Measurements from ENCODE around the gene FANCD2OS.
A peak's percentile ranks its signal among the peaks of the same experiment; 100 is the strongest.

Gene FANCD2OS, protein sequence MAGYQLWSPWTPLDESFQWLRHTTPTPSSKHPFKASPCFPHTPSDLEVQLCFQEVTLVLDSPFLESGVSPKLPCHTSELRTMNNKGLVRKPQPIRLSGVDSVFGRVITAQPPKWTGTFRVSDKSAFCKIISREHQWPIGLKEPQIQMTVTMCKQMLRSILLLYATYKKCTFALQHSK

DNA sequence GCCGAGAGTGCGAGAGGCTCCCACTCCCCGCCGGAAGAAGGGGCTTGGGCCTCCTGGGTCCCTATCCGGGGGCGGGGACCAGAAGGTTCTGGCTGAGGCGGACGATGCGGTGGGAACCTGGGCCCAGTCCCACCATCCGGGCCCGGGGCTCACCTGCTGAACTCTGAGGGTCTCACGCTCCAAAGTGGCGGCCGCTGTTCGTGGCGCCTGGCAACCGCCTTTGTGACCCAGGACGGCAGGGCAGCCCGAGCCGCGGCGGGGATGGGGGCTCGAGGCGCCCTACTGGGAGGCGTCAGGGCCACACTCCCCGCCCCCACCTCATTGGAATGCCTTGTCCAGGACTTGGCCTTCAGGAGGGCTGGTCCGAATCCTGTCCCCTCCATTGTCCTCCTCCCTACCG is at the start of gene FANCD2OS:
TSS of gene FANCD2OS (minus strand) at position 165 of the 400 bp plus-strand sequence. CDS start 3,481 bp downstream, outside the sequence.
- Histone ChIP-seq H3K9me3 (ENCODE audit: insufficient read depth, low read depth, low read length) (no peaks in the 10 kb centered on the region), H3K9ac (ENCODE audit: low read depth, low read length) (no peak within 1 kb of the TSS), H3K4me1 (ENCODE audit: insufficient read depth, low read length) (no peaks in the 10 kb centered on the region), H3K4me3 (ENCODE audit: low read length) (no peak within 1 kb of the TSS), H3K27me3 (ENCODE audit: insufficient read depth, low read length) (no peaks in the 10 kb centered on the region), H3K36me3 (ENCODE audit: insufficient read depth, low read depth, low read length) (no peaks in the 10 kb centered on the region), H3K27ac (ENCODE audit: low read length) (no peak within 1 kb of the TSS)

DNA sequence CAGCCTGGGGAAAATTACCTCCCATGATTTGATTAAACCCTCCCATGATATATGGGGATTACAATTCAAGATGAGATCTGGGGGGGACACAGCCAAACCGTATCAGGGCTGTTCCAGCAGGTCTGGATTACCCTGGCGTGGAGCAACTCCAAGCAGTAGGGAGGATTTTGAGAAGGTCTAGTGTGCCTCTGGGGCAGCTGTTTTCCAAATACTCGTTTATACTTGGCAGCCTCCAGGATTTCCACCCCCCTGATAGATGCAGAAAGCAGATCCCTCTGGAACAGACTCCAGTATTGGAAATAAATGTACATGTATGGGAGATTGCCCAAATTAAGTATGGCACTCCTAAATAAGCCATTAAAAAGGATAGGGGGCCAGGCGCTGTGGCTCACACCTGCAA is 49.0 kb upstream of the FANCD2OS start:
- no peak overlapping the region for H3K9ac ChIP-seq (ENCODE audit: low read depth, low read length)
- H3K4me3 ChIP-seq (ENCODE audit: low read length) = no peak overlapping the region
- H3K36me3 ChIP-seq (ENCODE audit: insufficient read depth, low read depth, low read length) = peaks cover 12% of the 10 kb centered on the region; the same call in 1 of the 2 replicates
- no peaks in the 10 kb centered on the region for H3K4me1 ChIP-seq (ENCODE audit: insufficient read depth, low read length)
- no peaks in the 10 kb centered on the region for H3K27me3 ChIP-seq (ENCODE audit: insufficient read depth, low read length)
- no peaks in the 10 kb centered on the region for H3K9me3 ChIP-seq (ENCODE audit: insufficient read depth, low read depth, low read length)
- no peak overlapping the region for H3K27ac ChIP-seq (ENCODE audit: low read length)

DNA sequence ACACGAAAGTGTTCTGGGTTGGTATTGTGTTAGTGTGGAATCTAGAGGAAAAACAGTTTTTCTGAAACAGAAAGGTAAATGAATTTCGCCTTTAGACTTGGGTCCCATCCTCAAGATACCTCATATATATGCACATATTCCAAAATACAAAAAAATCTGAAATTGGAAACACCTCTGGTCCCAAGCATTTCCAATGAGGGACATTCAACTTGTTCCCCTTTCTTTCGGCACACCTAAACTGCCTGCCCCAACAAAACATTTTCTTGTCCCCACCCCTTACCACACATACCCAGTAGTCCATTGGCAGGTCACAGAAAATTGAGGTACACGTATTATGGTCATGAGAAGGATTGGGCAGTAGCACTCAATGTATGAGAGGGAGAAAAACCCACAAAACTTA is 47.6 kb upstream of the FANCD2OS start:
- no peaks in the 10 kb centered on the region for H3K9me3 ChIP-seq (ENCODE audit: insufficient read depth, low read depth, low read length)
- H3K27ac ChIP-seq (ENCODE audit: low read length) = no peak overlapping the region
- no peak overlapping the region for H3K9ac ChIP-seq (ENCODE audit: low read depth, low read length)
- no peak overlapping the region for H3K4me3 ChIP-seq (ENCODE audit: low read length)
- H3K4me1 ChIP-seq (ENCODE audit: insufficient read depth, low read length) = no peaks in the 10 kb centered on the region
- no peaks in the 10 kb centered on the region for H3K27me3 ChIP-seq (ENCODE audit: insufficient read depth, low read length)
- peaks cover 26% of the 10 kb centered on the region for H3K36me3 ChIP-seq (ENCODE audit: insufficient read depth, low read depth, low read length)

DNA sequence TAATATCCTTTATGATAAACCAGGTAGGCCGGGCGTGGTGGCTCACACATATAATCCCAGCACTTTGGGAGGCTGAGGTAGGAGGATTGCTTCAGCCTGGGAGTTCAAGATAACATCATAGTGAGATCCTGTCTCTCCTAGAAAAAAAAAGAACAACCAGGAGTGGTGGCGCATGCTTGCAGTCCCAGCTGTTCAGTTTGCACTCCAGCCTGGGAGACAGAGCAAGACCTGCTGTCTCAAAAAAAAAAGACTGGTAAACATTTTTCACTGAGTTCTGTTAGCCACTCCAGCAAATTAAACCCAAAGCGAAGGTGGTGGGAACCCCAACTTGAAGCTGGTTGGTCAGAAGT is 47.0 kb upstream of the FANCD2OS start:
- Histone ChIP-seq H3K36me3 (ENCODE audit: insufficient read depth, low read depth, low read length) (peaks cover 32% of the 10 kb centered on the region), H3K4me1 (ENCODE audit: insufficient read depth, low read length) (no peaks in the 10 kb centered on the region), H3K27me3 (ENCODE audit: insufficient read depth, low read length) (no peaks in the 10 kb centered on the region), H3K4me3 (ENCODE audit: low read length) (no peak overlapping the region), H3K9ac (ENCODE audit: low read depth, low read length) (no peak overlapping the region), H3K27ac (ENCODE audit: low read length) (no peak overlapping the region), H3K9me3 (ENCODE audit: insufficient read depth, low read depth, low read length) (no peaks in the 10 kb centered on the region)

DNA sequence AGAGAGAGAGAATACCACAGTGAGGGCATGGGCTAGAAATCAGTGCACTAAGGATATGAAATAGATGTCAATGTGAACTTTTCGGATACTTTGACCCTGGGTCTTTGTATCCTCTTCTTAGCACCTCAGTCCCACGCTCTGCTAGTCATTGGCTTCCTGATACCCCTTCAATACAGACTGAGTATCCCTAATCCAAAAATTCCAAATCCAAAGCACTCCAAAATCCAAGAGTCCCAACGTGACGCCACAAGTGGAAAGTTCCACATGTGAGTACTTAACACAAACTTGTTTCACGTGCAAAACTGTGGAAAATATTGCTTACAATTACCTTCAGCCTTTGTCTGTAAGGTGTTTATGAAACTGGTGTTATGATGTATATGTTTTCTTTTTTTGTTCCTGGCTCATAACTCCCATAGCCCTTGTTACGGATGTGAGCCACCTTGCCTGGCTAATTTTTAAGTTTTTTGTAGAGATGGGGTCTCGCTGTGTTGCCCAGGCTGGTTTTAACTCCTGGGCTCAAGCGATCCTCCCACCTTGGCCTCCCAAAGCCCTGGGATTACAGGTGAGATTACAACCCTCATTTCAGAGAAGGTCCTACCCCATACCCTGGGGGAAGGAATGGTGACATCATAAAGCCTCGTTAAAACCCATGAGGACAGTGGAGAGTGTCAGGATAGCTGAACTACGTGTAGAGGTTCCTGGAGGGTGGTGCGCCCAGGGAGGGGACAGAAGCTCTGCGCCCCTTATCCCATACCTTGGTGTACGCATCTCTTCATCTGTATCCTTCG is 46.5 kb upstream of the FANCD2OS start:
- Histone ChIP-seq H3K9ac (ENCODE audit: low read depth, low read length) (no peak overlapping the region), H3K4me1 (ENCODE audit: insufficient read depth, low read length) (no peaks in the 10 kb centered on the region), H3K9me3 (ENCODE audit: insufficient read depth, low read depth, low read length) (no peaks in the 10 kb centered on the region), H3K4me3 (ENCODE audit: low read length) (no peak overlapping the region), H3K27me3 (ENCODE audit: insufficient read depth, low read length) (no peaks in the 10 kb centered on the region), H3K27ac (ENCODE audit: low read length) (no peak overlapping the region), H3K36me3 (ENCODE audit: insufficient read depth, low read depth, low read length) (peaks cover 38% of the 10 kb centered on the region)

DNA sequence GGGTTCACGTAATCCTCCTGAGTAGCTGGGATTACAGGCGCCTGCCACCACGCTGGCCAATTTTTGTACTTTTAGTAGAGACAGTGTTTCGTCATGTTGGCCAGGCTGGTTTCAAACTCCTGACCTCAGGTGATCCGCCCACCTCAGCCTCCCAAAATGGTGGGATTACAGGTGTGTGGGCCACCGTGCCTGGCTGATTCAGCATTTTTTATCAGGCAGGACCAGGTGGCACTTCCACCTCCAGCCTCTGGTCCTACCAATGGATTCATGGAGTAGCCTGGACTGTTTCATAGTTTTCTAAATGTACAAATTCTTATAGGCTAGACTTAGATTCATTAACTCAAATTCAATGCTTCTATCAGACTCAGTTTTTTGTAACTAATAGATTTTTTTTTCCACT is 42.9 kb upstream of the FANCD2OS start:
- H3K4me3 ChIP-seq (ENCODE audit: low read length) = no peak overlapping the region
- no peaks in the 10 kb centered on the region for H3K4me1 ChIP-seq (ENCODE audit: insufficient read depth, low read length)
- no peaks in the 10 kb centered on the region for H3K9me3 ChIP-seq (ENCODE audit: insufficient read depth, low read depth, low read length)
- no peaks in the 10 kb centered on the region for H3K27me3 ChIP-seq (ENCODE audit: insufficient read depth, low read length)
- H3K27ac ChIP-seq (ENCODE audit: low read length) = no peak overlapping the region
- peaks cover 58% of the 10 kb centered on the region for H3K36me3 ChIP-seq (ENCODE audit: insufficient read depth, low read depth, low read length)
- no peak overlapping the region for H3K9ac ChIP-seq (ENCODE audit: low read depth, low read length)

DNA sequence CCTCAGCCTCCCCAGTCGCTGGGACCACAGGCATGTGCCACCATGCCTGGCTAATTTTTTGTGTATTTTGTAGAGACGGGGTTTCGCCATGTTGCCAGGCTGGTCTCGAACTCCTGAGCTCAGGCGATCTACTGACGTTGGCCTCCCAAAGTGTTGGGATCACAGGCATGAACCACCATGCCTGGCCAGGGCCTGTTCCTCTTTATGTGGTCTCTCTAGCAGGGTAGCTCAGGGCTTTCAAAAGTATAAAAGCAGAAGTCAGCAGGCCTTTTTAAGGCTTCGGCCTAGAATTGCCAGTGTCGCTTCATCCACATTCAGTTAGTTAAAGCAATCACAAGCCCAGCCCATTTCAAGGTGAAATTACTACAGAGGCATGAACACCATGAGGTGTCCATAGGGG is 41.2 kb upstream of the FANCD2OS start:
- H3K4me3 ChIP-seq (ENCODE audit: low read length) = no peak overlapping the region
- no peak overlapping the region for H3K9ac ChIP-seq (ENCODE audit: low read depth, low read length)
- H3K4me1 ChIP-seq (ENCODE audit: insufficient read depth, low read length) = no peaks in the 10 kb centered on the region; the same call in 1 of the 2 replicates
- no peaks in the 10 kb centered on the region for H3K27me3 ChIP-seq (ENCODE audit: insufficient read depth, low read length)
- H3K9me3 ChIP-seq (ENCODE audit: insufficient read depth, low read depth, low read length) = no peaks in the 10 kb centered on the region
- peaks cover 52% of the 10 kb centered on the region for H3K36me3 ChIP-seq (ENCODE audit: insufficient read depth, low read depth, low read length)
- no peak overlapping the region for H3K27ac ChIP-seq (ENCODE audit: low read length)

DNA sequence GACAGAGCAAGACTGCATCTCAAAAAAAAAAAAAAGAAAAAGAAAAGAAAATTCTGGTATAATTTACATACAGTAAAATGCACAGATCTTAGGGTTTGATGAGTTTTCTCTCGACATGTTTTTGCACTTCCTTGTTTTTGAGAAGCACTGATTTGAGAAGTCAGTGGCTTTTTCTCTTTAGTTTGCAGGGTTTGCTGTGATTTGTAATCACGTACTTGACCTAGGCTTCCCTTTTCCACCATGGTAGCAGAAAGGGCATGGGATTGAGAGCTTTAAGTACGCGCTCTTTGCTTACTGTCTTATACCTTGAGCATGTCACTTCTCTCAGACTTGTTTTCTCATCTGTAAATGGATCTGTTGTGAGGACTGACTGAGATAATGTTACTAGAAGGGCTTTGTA is 37.6 kb upstream of the FANCD2OS start:
- Histone ChIP-seq H3K4me1 (ENCODE audit: insufficient read depth, low read length) (no peaks in the 10 kb centered on the region; the same call in 1 of the 2 replicates), H3K9me3 (ENCODE audit: insufficient read depth, low read depth, low read length) (no peaks in the 10 kb centered on the region), H3K9ac (ENCODE audit: low read depth, low read length) (no peak overlapping the region), H3K27ac (ENCODE audit: low read length) (no peak overlapping the region), H3K4me3 (ENCODE audit: low read length) (no peak overlapping the region), H3K27me3 (ENCODE audit: insufficient read depth, low read length) (no peaks in the 10 kb centered on the region), H3K36me3 (ENCODE audit: insufficient read depth, low read depth, low read length) (peaks cover 32% of the 10 kb centered on the region)

DNA sequence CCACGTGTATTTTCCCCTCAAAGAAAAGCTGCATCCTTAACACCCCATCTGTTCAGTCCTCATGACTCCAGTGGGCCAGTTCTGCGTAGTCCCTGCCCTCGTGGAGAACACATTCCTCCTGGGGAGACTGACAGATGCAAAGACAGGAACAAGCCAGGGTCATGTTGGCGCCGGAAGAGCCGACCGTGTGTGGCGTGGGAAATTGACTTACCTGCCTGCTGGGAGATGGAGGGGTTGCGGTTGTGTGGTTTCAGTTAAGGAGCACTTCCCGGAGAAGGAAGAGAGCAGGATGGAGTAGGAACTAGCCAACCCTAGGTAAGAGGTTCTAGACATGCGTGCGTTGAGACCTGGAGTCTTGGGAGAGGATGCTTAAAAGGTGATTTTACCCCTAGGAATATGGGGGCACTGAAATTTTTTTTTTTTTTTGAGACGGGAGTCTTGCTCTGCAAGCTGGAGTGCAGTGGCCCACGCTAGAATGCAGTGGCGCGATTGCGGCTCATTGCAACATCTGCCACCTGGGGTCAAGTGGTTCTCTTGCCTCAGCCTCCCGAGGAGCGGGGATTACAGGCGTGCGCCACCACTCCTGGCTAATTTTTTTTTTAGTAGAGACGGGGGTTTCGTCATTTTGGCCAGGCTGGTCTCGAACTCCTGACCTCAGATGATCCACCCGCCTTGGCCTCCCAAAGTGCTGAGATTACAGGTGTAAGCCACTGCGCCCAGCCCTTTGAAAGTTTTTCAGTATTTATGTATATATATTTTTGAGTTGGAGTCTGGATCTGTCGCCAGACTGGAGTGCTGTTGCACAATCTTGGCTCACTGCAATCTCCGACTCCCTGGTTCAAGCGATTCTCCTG is 34.9 kb upstream of the FANCD2OS start:
- Histone ChIP-seq H3K4me3 (ENCODE audit: low read length) (peak overlapping the region; percentile 84), H3K27ac (ENCODE audit: low read length) (no peak overlapping the region), H3K27me3 (ENCODE audit: insufficient read depth, low read length) (no peaks in the 10 kb centered on the region), H3K36me3 (ENCODE audit: insufficient read depth, low read depth, low read length) (peaks cover 13% of the 10 kb centered on the region), H3K9me3 (ENCODE audit: insufficient read depth, low read depth, low read length) (no peaks in the 10 kb centered on the region), H3K9ac (ENCODE audit: low read depth, low read length) (no peak overlapping the region; the same call in 1 of the 2 replicates), H3K4me1 (ENCODE audit: insufficient read depth, low read length) (no peaks in the 10 kb centered on the region; the same call in 1 of the 2 replicates)

DNA sequence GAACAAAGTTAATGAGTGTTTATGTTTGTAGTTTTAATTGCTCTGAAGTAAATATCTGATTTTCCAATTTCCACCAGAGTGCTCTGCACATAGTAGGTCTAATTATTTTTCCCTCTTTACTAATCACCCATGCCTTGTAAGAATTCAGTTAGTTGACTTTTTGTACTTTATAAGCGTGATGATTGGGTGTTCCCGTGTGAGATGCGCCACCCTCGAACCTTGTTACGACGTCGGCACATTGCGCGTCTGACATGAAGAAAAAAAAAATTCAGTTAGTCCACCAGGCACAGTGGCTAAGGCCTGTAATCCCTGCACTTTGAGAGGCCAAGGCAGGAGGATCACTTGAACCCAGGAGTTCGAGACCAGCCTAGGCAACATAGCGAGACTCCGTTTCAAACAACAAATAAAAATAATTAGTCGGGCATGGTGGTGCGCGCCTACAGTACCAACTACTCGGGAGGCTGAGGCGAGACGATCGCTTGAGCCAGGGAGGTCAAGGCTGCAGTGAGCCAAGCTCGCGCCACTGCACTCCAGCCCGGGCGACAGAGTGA is 33.0 kb upstream of the FANCD2OS start:
- H3K4me3 ChIP-seq (ENCODE audit: low read length) = peak overlapping the region; percentile 84; the same call in 1 of the 2 replicates
- no peaks in the 10 kb centered on the region; the same call in 1 of the 2 replicates for H3K4me1 ChIP-seq (ENCODE audit: insufficient read depth, low read length)
- no peak overlapping the region; the same call in 1 of the 2 replicates for H3K9ac ChIP-seq (ENCODE audit: low read depth, low read length)
- no peak overlapping the region for H3K27ac ChIP-seq (ENCODE audit: low read length)
- no peaks in the 10 kb centered on the region for H3K36me3 ChIP-seq (ENCODE audit: insufficient read depth, low read depth, low read length)
- no peaks in the 10 kb centered on the region for H3K27me3 ChIP-seq (ENCODE audit: insufficient read depth, low read length)
- H3K9me3 ChIP-seq (ENCODE audit: insufficient read depth, low read depth, low read length) = no peaks in the 10 kb centered on the region

DNA sequence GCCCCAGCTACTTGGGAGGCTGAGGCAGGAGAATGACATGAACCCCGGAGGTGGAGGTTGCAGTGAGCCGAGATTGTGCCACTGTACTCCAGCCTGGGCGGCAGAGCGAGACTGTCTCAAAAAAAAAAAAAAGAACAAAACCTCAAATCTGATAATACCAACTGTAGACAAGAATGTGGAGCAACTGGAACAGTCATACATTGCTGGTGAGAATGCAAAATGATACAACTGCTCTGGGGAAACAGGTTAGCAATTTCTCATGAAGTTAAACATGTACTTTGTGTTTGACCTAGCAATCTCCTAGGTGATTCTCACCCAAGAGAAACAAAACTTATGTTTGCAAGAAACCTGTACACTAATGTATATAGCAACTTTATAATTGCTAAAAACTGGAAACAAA is 29.1 kb upstream of the FANCD2OS start:
- H3K27ac ChIP-seq (ENCODE audit: low read length) = no peak overlapping the region
- no peak overlapping the region for H3K4me3 ChIP-seq (ENCODE audit: low read length)

More for the DNA sequence above, 29.1 kb upstream of the FANCD2OS start:
- Histone ChIP-seq H3K27me3 (ENCODE audit: insufficient read depth, low read length) (no peaks in the 10 kb centered on the region), H3K4me1 (ENCODE audit: insufficient read depth, low read length) (no peaks in the 10 kb centered on the region), H3K36me3 (ENCODE audit: insufficient read depth, low read depth, low read length) (no peaks in the 10 kb centered on the region), H3K9ac (ENCODE audit: low read depth, low read length) (no peak overlapping the region), H3K9me3 (ENCODE audit: insufficient read depth, low read depth, low read length) (no peaks in the 10 kb centered on the region)

Measured in iPS-20b (cell line).